Fibroblast of lung (primary cell): ENCODE measurements around the gene CACNA1A.

ENCODE experiments used
- CTCF ChIP-seq, 2 donors: IDR thresholded peaks in 1 of 2; conservative IDR thresholded peaks in 1 of 2; 1 replicate in 1 of 2; 2 replicates in 1 of 2; pipeline ENCODE4 v1.5.1; 2011 to 2012; ENCODE audit warnings: low read length in 2 of 2, control low read depth in 1 of 2, inconsistent platforms in 1 of 2, low read depth in 1 of 2, mild to moderate bottlenecking in 1 of 2
- EZH2 ChIP-seq: IDR thresholded peaks from 2 replicates; pipeline ENCODE4 v1.5.1; 2012; ENCODE audit warnings: low read length, control low read depth, mild to moderate bottlenecking; ENCODE audit errors: missing control alignments

- no peak for TF ChIP-seq CTCF (conservative IDR thresholded peaks at IDR 0.05 in 1 of 2, IDR thresholded peaks at IDR 0.05 in 1 of 2; ENCODE audit: low read depth in 1 of 2, low read length in 2 of 2)
- TF ChIP-seq EZH2, result no peak
Observed at GRCh38 chr19:13211426-13212308, 294.6 kb downstream of the CACNA1A start.
